ENCODE results near the gene KIF20B. TPM values are rescaled to one million over a fixed set of nuclear protein-coding genes. Genes with fewer than 3 reads are reported as not detected.

Gene KIF20B
- total and polyA plus RNA-seq, 2 donors from 2014 or later: 0.67 to 7.3 TPM

DNA sequence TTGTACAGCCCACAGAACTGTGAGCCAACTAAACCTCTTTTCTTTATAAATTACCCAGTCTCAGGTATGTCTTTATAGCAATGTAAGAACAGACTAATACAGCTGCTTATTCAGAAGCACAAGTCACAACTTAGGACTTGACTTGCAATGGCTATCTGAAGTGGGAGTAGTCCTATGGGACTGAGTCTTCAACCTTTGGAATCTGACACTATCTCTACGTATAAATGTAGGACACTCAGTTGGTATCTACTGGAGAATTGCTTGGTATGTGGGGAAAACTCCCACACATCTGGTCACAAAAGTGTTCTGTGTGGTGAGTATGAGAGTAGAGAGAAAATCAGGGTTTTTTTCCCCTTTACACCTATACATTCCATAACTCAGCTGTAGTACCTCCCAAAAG is 44.1 kb upstream of the KIF20B start:
- TF ChIP-seq, protein P1, sequence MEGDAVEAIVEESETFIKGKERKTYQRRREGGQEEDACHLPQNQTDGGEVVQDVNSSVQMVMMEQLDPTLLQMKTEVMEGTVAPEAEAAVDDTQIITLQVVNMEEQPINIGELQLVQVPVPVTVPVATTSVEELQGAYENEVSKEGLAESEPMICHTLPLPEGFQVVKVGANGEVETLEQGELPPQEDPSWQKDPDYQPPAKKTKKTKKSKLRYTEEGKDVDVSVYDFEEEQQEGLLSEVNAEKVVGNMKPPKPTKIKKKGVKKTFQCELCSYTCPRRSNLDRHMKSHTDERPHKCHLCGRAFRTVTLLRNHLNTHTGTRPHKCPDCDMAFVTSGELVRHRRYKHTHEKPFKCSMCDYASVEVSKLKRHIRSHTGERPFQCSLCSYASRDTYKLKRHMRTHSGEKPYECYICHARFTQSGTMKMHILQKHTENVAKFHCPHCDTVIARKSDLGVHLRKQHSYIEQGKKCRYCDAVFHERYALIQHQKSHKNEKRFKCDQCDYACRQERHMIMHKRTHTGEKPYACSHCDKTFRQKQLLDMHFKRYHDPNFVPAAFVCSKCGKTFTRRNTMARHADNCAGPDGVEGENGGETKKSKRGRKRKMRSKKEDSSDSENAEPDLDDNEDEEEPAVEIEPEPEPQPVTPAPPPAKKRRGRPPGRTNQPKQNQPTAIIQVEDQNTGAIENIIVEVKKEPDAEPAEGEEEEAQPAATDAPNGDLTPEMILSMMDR (IDR thresholded peaks at IDR 0.05; ENCODE audit: borderline replicate concordance, extremely low read depth, insufficient read depth): no peak
- FAIRE-seq (no peak), DNase-seq (no peak)
- intact Hi-C loops (cut with DNase I): no loop called here
- H3K36me3 ChIP-seq (ENCODE audit: control insufficient read depth in 2 of 3, insufficient read depth in 3 of 3, low read length in 3 of 3): no peaks in the 10 kb centered on the region
- H3K27me3 ChIP-seq (ENCODE audit: control insufficient read depth, insufficient read depth, low read length): no peaks in the 10 kb centered on the region
- no peaks in the 10 kb centered on the region for H3K9me3 ChIP-seq (ENCODE audit: control insufficient read depth in 2 of 3, insufficient read depth in 1 of 3, low read length in 3 of 3)
- H3K4me1 ChIP-seq (ENCODE audit: control insufficient read depth in 2 of 3, insufficient read depth in 2 of 3, low read depth in 1 of 3, low read length in 3 of 3): no peaks in the 10 kb centered on the region
- no peak overlapping the region for H3K4me3 ChIP-seq (ENCODE audit: low read length in 3 of 3)
- H3K27ac ChIP-seq (ENCODE audit: low read depth in 2 of 2, low read length in 2 of 2): no peak overlapping the region
- no peak overlapping the region for H3K9ac ChIP-seq (ENCODE audit: low read length in 3 of 3)

DNA sequence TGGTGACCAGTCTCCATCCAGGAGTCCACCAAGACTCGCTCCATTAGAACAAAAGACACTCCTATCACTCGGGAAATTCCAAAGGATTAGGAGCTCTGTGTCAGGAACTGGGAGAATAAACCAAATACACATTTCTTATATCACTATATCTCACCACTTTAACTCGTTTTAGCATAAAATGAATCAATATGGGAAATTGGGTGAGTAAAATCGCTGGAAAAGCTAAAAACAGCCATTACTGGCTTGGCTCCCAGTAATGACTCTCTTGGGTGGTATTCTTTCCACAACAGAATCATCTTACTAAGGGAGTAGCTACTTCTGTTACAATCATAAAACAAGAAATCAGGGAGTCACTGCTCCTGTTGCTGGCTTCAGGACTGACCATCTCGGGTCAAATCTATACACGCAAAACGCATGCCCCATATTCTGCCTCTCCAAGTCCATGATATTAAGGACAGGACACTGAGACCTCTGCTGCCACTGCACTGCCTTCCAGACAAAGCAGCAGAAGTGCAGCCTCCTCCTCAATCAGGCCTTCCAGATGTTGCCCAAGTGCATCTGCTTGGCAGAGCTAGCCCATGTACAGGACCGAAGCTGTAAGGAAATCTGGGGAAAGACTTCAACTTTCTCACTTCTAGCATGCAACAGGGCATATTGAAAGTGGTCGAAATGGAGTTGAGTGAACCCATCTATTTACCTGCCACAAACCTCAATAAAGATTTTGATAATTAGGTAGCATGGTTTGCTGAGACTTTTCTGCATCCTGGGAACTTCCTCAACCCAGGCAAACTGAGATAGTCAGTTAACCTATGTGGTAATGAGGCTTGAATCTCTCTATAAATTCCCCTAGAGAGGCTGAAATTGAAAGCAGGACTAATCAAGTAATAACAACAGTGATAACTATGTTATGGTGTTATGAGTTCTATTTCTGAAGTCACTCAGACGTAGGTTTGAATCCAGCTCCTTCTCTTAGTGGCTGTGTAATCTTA is 42.0 kb upstream of the KIF20B start:
- Histone ChIP-seq H3K27me3 (ENCODE audit: control insufficient read depth, insufficient read depth, low read length) (no peaks in the 10 kb centered on the region), H3K4me3 (ENCODE audit: low read length in 3 of 3) (no peak overlapping the region), H3K9me3 (ENCODE audit: control insufficient read depth in 2 of 3, insufficient read depth in 1 of 3, low read length in 3 of 3) (no peaks in the 10 kb centered on the region), H3K4me1 (ENCODE audit: control insufficient read depth in 2 of 3, insufficient read depth in 2 of 3, low read depth in 1 of 3, low read length in 3 of 3) (no peaks in the 10 kb centered on the region), H3K36me3 (ENCODE audit: control insufficient read depth in 2 of 3, insufficient read depth in 3 of 3, low read length in 3 of 3) (no peaks in the 10 kb centered on the region), H3K9ac (ENCODE audit: low read length in 3 of 3) (no peak overlapping the region), H3K27ac (ENCODE audit: low read depth in 2 of 2, low read length in 2 of 2) (no peak overlapping the region)
- intact Hi-C loops (cut with DNase I): no loop called here
- DNase-seq: no peak
- FAIRE-seq: no peak
- TF ChIP-seq, protein P1 (IDR thresholded peaks at IDR 0.05; ENCODE audit: borderline replicate concordance, extremely low read depth, insufficient read depth): no peak

DNA sequence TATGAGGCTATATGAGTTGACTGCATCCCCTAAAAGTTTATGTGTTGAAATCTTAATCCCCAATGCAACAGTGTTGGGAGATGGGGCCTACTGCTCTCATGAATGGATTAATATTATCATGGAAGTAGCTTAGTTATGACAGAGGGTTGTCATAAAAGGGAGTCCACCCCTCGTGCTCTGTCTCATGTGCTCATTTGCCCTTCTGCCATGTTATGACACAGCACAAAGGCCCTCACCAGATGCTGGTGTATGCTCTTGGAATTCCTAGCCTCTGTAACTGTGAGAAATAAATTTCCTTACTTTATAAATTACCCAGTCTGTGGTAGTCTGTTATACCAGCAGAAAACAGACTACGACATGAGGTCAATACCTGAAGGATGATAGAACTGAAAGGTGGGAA is 38.8 kb upstream of the KIF20B start:
- Histone ChIP-seq H3K9me3 (ENCODE audit: control insufficient read depth in 2 of 3, insufficient read depth in 1 of 3, low read length in 3 of 3) (no peaks in the 10 kb centered on the region), H3K4me1 (ENCODE audit: control insufficient read depth in 2 of 3, insufficient read depth in 2 of 3, low read depth in 1 of 3, low read length in 3 of 3) (no peaks in the 10 kb centered on the region), H3K27me3 (ENCODE audit: control insufficient read depth, insufficient read depth, low read length) (no peaks in the 10 kb centered on the region), H3K27ac (ENCODE audit: low read depth in 2 of 2, low read length in 2 of 2) (no peak overlapping the region), H3K9ac (ENCODE audit: low read length in 3 of 3) (no peak overlapping the region), H3K4me3 (ENCODE audit: low read length in 3 of 3) (no peak overlapping the region), H3K36me3 (ENCODE audit: control insufficient read depth in 2 of 3, insufficient read depth in 3 of 3, low read length in 3 of 3) (no peaks in the 10 kb centered on the region)
- intact Hi-C loops (cut with DNase I): no loop called here
- FAIRE-seq (no peak), DNase-seq (no peak)
- TF ChIP-seq, protein P1 (IDR thresholded peaks at IDR 0.05; ENCODE audit: borderline replicate concordance, extremely low read depth, insufficient read depth): no peak
